Cardiac muscle cell (in vitro differentiated cells and primary cell): Measurements from ENCODE around the gene VSIR. TPM values are rescaled to one million over a fixed set of nuclear protein-coding genes. Genes with fewer than 3 reads are reported as not detected.

ENCODE experiments used
- DNase-seq, 2 donors: peaks; one replicate each; pipeline versions ENCODE4 v3.0.0 to v3.0.0-alpha.2; 2010 to 2017; ENCODE audit warnings: low read depth in 1 of 2, low spot score in 1 of 2
- H3K27ac ChIP-seq: fragments of 200-600 bp; sonication (generic); 2 replicates; pipeline ENCODE4 v1.5.1; 2016
- H3K27me3 ChIP-seq: fragments of 200-600 bp; sonication (generic); 2 replicates; pipeline ENCODE4 v1.6.0; 2016; ENCODE audit warnings: control low read depth
- H3K36me3 ChIP-seq: fragments of 200-600 bp; sonication (generic); 2 replicates; pipeline ENCODE4 v1.5.1; 2016; ENCODE audit warnings: control low read depth
- H3K4me1 ChIP-seq: fragments of 200-600 bp; sonication (generic); 2 replicates; pipeline ENCODE4 v1.8.1; 2017; ENCODE audit warnings: low read depth, mild to moderate bottlenecking, mixed run types
- H3K4me3 ChIP-seq: fragments of 200-600 bp; sonication (generic); 2 replicates; pipeline ENCODE4 v1.5.1; 2016; ENCODE audit warnings: mild to moderate bottlenecking
- H3K9me3 ChIP-seq: fragments of 200-600 bp; sonication (generic); 2 replicates; pipeline ENCODE4 v1.5.1; 2017; ENCODE audit warnings: low read depth, mild to moderate bottlenecking, control low read depth
- CTCF ChIP-seq: IDR thresholded peaks from 2 replicates; pipeline ENCODE4 v1.5.1; 2012; ENCODE audit warnings: low read depth, mild to moderate bottlenecking, low read length
- polyA plus RNA-seq: library from polyadenylated mRNA; unstranded; fragments of >200 nt; fragmentation: Nextera tagmentation; extraction: Ambion mirVana; gene quantifications from 2 replicates; pipeline ENCODE4 v1.2.1, GENCODE V29; 2016
- total RNA-seq: library from RNA; depleted of rRNA; stranded (reverse); fragments of >200 nt; gene quantifications from 2 replicates; pipeline ENCODE4 v1.2.3, GENCODE V29; 2016

The VSIR gene
- total and polyA plus RNA-seq, 2 experiments from 2014 or later, result 1.7 to 1.8 TPM

DNA sequence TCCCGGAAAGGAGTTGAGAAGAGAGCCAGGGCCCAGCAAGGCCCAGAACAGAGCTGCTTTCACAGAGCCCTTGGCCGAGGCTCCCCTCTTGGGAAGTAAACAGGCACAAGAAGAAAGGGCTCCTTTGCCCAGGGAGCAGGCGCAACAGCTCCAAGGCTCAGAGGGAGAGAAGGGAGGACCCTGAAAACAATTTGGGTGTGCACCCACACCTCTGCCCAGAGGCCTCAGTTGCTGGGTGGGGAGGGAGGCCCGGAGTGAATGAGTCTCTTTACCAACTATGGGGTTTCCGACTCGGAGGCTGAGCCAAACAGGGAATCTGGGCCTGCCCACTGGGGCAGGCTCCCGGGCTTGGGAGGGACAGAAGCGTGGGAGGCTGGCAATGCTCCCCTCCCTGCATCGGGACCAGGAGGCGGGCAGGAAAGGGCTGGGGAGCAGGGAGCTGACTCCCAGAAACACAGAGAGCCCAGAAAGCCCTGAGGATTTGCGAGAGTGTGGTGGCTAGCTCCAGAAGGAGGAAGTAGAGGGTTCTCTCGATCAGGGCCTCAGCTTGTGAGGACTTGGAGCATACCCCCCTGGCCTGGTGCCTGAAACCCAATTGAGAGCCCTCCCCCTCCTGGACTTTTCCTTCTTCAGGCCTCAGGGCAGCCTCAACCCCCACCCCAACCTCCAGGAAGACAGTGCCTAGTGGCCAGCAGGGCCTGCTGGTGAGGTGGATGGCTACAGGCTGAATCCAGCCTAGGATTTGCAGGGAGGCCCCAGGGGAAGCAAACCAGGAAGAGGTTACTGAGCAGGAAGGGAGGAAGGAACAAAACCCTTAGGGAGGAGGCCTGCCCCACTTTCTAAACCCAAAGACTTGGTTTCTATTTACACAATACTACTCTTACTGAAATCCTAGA, 59.9 kb downstream of the VSIR start:
- Histone ChIP-seq H3K36me3 (no peaks in the 10 kb centered on the region), H3K9me3 (no peaks in the 10 kb centered on the region), H3K27ac (no peak overlapping the region), H3K4me3 (no peak overlapping the region), H3K4me1 (peaks cover 4% of the 10 kb centered on the region), H3K27me3 (no peaks in the 10 kb centered on the region)
- peak in 1 of 2 donors; percentile 97 for DNase-seq
- peak; percentile 46 for TF ChIP-seq CTCF

DNA sequence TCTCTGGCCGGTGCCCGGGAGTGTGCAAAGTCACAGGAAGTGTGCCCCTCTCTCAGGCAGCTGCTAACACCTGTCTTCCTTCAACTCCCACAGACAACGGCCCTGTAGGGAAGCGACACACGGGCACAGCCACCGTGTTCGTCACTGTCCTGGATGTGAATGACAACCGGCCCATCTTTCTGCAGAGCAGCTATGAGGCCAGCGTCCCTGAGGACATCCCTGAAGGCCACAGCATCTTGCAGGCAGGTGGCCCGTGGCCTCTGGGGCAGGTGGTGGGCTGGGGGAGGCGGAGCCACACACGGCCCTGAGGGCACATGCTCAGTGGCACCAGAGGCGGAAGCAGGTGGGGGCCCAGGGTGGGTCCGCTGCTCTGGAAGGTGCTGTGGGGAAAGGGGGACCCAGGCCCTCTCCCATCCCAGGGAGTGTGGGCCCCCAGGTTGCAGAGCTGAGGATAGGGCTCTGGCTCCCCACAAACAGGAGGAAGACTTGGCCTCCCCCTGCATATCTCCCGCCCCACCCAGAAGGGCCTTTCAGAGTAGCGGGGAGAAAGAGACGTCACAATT, 60.7 kb downstream of the VSIR start:
- TF ChIP-seq CTCF, result no peak
- H3K9me3 ChIP-seq, result no peaks in the 10 kb centered on the region
- peaks cover 4% of the 10 kb centered on the region for H3K4me1 ChIP-seq
- no peaks in the 10 kb centered on the region for H3K27me3 ChIP-seq
- H3K4me3 ChIP-seq, result no peak overlapping the region
- no peak overlapping the region for H3K27ac ChIP-seq
- no peak for DNase-seq
- no peaks in the 10 kb centered on the region for H3K36me3 ChIP-seq

- no peaks in the 10 kb centered on the region for H3K36me3 ChIP-seq
- H3K27ac ChIP-seq, result no peak overlapping the region
- no peaks in the 10 kb centered on the region for H3K27me3 ChIP-seq
- H3K4me1 ChIP-seq, result peaks cover 4% of the 10 kb centered on the region
- no peaks in the 10 kb centered on the region for H3K9me3 ChIP-seq
- TF ChIP-seq CTCF, result no peak
- no peak for DNase-seq
- no peak overlapping the region for H3K4me3 ChIP-seq
Observed at GRCh38 chr10:71712170-71712569, 61.1 kb downstream of the VSIR start.

DNA sequence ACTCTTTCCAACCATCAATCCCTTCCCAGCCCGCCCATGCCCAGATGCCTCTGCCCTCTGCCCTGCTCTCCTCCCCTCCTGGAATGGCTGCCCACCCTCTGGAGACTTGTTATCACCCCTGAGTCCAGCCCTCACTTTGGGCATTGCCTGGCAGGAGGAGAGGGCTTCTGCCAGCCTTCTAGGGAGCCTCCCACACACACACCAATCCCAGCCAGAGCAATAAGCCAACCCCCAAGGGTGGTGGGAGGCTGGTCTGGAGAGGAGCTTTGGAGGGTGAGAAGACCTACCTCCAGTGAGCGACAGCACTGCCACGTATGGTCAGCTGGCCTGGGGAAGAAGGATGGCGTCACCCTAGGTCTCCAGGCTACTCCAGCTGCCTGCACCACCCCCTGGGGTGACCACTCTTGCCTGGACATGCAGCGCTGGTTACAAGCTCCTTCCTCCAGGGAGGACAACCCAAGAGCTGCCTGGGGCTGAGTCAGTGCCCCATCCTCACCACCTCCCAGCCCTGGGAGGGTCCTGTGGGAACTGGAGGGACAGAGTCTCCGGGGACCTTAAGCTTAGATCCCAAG, 62.2 kb downstream of the VSIR start:
- Histone ChIP-seq H3K27ac (no peak overlapping the region), H3K9me3 (no peaks in the 10 kb centered on the region), H3K36me3 (no peaks in the 10 kb centered on the region), H3K27me3 (no peaks in the 10 kb centered on the region), H3K4me3 (no peak overlapping the region), H3K4me1 (peaks cover 4% of the 10 kb centered on the region)
- DNase-seq, result no peak
- no peak for TF ChIP-seq CTCF

GRCh38 chr10:71710519-71710918, 62.8 kb downstream of the VSIR start:
- Histone ChIP-seq H3K36me3 (no peaks in the 10 kb centered on the region), H3K4me1 (peaks cover 4% of the 10 kb centered on the region), H3K4me3 (no peak overlapping the region), H3K27me3 (no peaks in the 10 kb centered on the region), H3K27ac (no peak overlapping the region), H3K9me3 (no peaks in the 10 kb centered on the region)
- TF ChIP-seq CTCF, result no peak
- no peak for DNase-seq
